ENCODE data around the gene RNF14. TPM values are rescaled to one million over a fixed set of nuclear protein-coding genes. Genes with fewer than 3 reads are reported as not detected.

RNF14 gene
- total and polyA plus RNA-seq, 2 of the 8 experiments (the other 6 are each of a cell fraction or from before 2014, with no cell fraction given) = 4.7 to 20.2 TPM

- ChIA-PET CTCF (ENCODE audit: partially characterized antibody) (interaction anchor here (0.7 to 13.3 kb wide), 20 partner anchors 11 to 366 kb away, joined by 3 to 324 read pairs (median 4); partner anchors contain the start of genes PCDH1 and RNF14), POLR2A (ENCODE audit: partially characterized antibody) (interaction anchor here (0.6 to 9.2 kb wide), 4 partner anchors 14 to 61 kb away, joined by 3 to 121 read pairs (median 4); partner anchors contain the start of gene DELE1)
- Histone ChIP-seq H2AK5ac (ENCODE audit: low read depth, low read length) (no peak within 1 kb of the TSS; the same call in 1 of the 2 replicates), H3K79me1 (ENCODE audit: low read depth, low read length) (no peaks in the 10 kb centered on the region), H2BK12ac (ENCODE audit: low read depth, low read length) (peak within 1 kb of the TSS; percentile 94; the same call in 1 of the 2 replicates), H2BK20ac (ENCODE audit: low read length) (0 out of 2 replicates have a peak within 1 kb of the TSS, but pooled peaks have one; percentile 10), H4K8ac (ENCODE audit: extremely low read depth, insufficient read depth, low read length) (no peak within 1 kb of the TSS; the same call in 1 of the 2 replicates), H3K4me2 (ENCODE audit: insufficient read depth in 1 of 2, low read depth in 2 of 2, low read length in 2 of 2) (no peak within 1 kb of the TSS), H2AFZ (ENCODE audit: low read length) (no peak within 1 kb of the TSS), H3K27me3 (replicated peaks in 1 of 4; ENCODE audit: control insufficient read depth in 3 of 4, extremely low read depth in 1 of 4, insufficient read depth in 3 of 4, low read length in 3 of 4) (no peaks in the 10 kb centered on the region; a peak in 1 of 7 replicates), H2BK15ac (ENCODE audit: low read length) (peak within 1 kb of the TSS; percentile 35), H4K91ac (replicated peaks; ENCODE audit: insufficient read length, low read length) (no peak within 1 kb of the TSS), H3K23ac (ENCODE audit: insufficient read length) (no peak within 1 kb of the TSS), H3K4ac (replicated peaks; ENCODE audit: insufficient read length, low read depth, low read length) (no peak within 1 kb of the TSS), H3K79me2 (ENCODE audit: control insufficient read depth in 1 of 2, insufficient read depth in 2 of 2, low read length in 2 of 2) (no peaks in the 10 kb centered on the region), H3K36me3 (ENCODE audit: control insufficient read depth in 2 of 4, insufficient read depth in 4 of 4, low read length in 3 of 4) (no peaks in the 10 kb centered on the region), H3K9ac (replicated peaks in 1 of 4; ENCODE audit: extremely low read depth in 1 of 4, low read depth in 3 of 4, low read length in 3 of 4) (no peak within 1 kb of the TSS), H4K20me1 (replicated peaks in 1 of 2; ENCODE audit: control insufficient read depth in 1 of 2, insufficient read depth in 2 of 2, low read length in 2 of 2) (no peaks in the 10 kb centered on the region), H3K4me1 (replicated peaks in 1 of 4; ENCODE audit: control insufficient read depth in 3 of 4, insufficient read depth in 4 of 4, low read length in 3 of 4) (peaks cover 2 to 9% (median 9%) of the 10 kb centered on the region in 4 experiments; a peak in 6 of 7 replicates), H3K4me3 (ENCODE audit: extremely low read depth in 1 of 4, insufficient read depth in 2 of 4, low read depth in 3 of 4, low read length in 4 of 4) (no peak within 1 kb of the TSS), H3K18ac (ENCODE audit: extremely low read depth, low read length) (no peak within 1 kb of the TSS), H2BK120ac (replicated peaks; ENCODE audit: low read depth, low read length) (no peak within 1 kb of the TSS), H4K5ac (ENCODE audit: insufficient read length, low read depth, low read length) (no peak within 1 kb of the TSS), H3K56ac (replicated peaks; ENCODE audit: insufficient read length, low read depth, low read length) (no peak within 1 kb of the TSS), H3K14ac (ENCODE audit: insufficient read length) (no peak within 1 kb of the TSS), H3K9me3 (ENCODE audit: insufficient read depth in 2 of 2, low read depth in 1 of 2, low read length in 1 of 2) (no peaks in the 10 kb centered on the region), H3K27ac (ENCODE audit: low read depth, low read length) (no peak within 1 kb of the TSS), H3K23me2 (ENCODE audit: low read depth, low read length) (no peaks in the 10 kb centered on the region), H2BK5ac (ENCODE audit: low read depth, low read length) (no peak within 1 kb of the TSS)
- no peak for FAIRE-seq
- 83% methylated on average over 7 of the region's 7 CpGs; no CpG with 5 or more reads in 1 of the 2 experiments for WGBS, 2 experiments (ENCODE audit: extremely low coverage in 1 of 2, insufficient coverage in 1 of 2, insufficient read length in 1 of 2, insufficient replicate concordance in 2 of 2, low coverage in 1 of 2, low lambda C conversion rate in 2 of 2, missing lambda C conversion rate in 1 of 2)
- DNase-seq (ENCODE audit: low read depth in 1 of 2, low spot score in 2 of 2) = no peak
- TF ChIP-seq CHD2 (IDR thresholded peaks at IDR 0.05; ENCODE audit: low read length) (no peak), EP300 (IDR thresholded peaks at IDR 0.05; ENCODE audit: borderline replicate concordance in 1 of 2, low read depth in 2 of 2, low read length in 2 of 2) (no peak), RBBP5 (IDR thresholded peaks at IDR 0.05; ENCODE audit: borderline replicate concordance, low read depth, low read length) (no peak), HDAC2 (IDR thresholded peaks at IDR 0.05; ENCODE audit: borderline replicate concordance in 1 of 2, low read depth in 2 of 2, low read length in 2 of 2) (no peak), USF2 (IDR thresholded peaks at IDR 0.05; ENCODE audit: low read length) (no peak), EGR1 (IDR thresholded peaks at IDR 0.05; ENCODE audit: borderline replicate concordance, low read depth, low read length) (no peak), SIX5 (IDR thresholded peaks at IDR 0.05; ENCODE audit: low read depth, low read length) (no peak), GTF2F1 (IDR thresholded peaks at IDR 0.05; ENCODE audit: borderline replicate concordance, low read depth, low read length) (no peak), YY1 (IDR thresholded peaks at IDR 0.05; ENCODE audit: low read depth, low read length) (no peak), SIN3A (conservative IDR thresholded peaks at IDR 0.05 in 1 of 2, IDR thresholded peaks at IDR 0.05 in 1 of 2; ENCODE audit: low read depth in 1 of 2, low read length in 2 of 2) (no peak), CHD1 (IDR thresholded peaks at IDR 0.05; ENCODE audit: low read depth, low read length) (no peak)
Observed at GRCh38 chr5:141958113-141958512, 10.8 kb upstream of the RNF14 start, which contains the start of gene PCDH12. Gene PCDH12 (minus strand): TSS chr5:141958202. CDS start chr5:141957851, 351 bp downstream.

Measured in H1 (cell line).